Measurements from ENCODE around the gene NEGR1.

The NEGR1 gene

GRCh38 chr1:71786218-71786617 is 496.1 kb downstream of the NEGR1 start:
- Mint-ChIP-seq H3K9me3 (peaks cover 2% of the 10 kb centered on the region), H3K27ac (no peak overlapping the region), H3K4me3 (no peak overlapping the region), H3K4me1 (no peaks in the 10 kb centered on the region), H3K27me3 (no peaks in the 10 kb centered on the region), H3K36me3 (no peaks in the 10 kb centered on the region)
- ATAC-seq (ENCODE audit: low read depth), result no peak
- no peak for DNase-seq (ENCODE audit: low spot score in 2 of 2)

DNA sequence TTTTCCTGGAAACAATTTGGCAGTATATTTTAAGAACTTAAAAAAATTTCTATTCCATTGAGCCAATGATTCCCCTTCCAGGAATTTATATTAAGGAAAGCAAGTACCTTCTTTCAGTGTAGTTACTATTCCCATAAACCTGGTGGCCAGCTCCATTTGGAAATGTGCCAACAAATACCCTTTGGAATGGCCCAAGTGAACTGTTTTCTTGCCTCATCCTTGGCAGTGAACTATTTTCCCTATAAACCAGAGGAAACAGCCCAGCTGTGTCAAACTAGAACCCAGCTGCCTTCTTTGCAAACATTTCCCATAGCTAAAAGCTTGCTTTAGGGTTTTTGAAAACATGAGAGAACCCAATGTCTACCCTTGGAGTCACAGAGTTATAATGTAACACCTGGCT is 496.9 kb downstream of the NEGR1 start:
- Mint-ChIP-seq H3K4me3 (no peak overlapping the region), H3K36me3 (no peaks in the 10 kb centered on the region), H3K27ac (no peak overlapping the region), H3K9me3 (no peaks in the 10 kb centered on the region), H3K4me1 (no peaks in the 10 kb centered on the region), H3K27me3 (no peaks in the 10 kb centered on the region)
- DNase-seq (ENCODE audit: low spot score in 2 of 2) (no peak), ATAC-seq (ENCODE audit: low read depth) (no peak)

DNA sequence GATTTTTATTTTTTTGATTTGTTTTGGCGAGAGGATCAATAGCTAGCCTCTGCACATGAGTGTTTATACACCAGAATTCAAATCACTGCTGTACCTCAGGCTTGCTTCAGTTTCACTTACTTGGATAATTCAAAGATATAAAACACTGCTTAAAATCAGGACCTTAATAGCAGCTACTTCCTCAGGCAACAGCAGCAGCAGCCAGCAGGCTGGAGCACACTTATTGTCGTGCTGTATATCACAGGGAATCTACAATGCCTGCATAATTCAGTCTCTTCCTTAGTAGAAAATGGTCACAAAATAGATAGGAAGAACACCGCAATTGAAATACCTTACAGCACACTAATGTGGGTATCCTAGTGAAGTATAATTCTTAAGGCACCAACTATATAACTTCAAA is 497.3 kb downstream of the NEGR1 start:
- H3K4me3 Mint-ChIP-seq, result no peak overlapping the region

GRCh38 chr1:71784241-71784640 is 498.1 kb downstream of the NEGR1 start:
- H3K4me3 Mint-ChIP-seq, result no peak overlapping the region
- no peak overlapping the region for H3K27ac Mint-ChIP-seq
- DNase-seq (ENCODE audit: low spot score in 2 of 2), result no peak

More for the DNA sequence above, 497.3 kb downstream of the NEGR1 start:
- no peaks in the 10 kb centered on the region for H3K36me3 Mint-ChIP-seq
- no peaks in the 10 kb centered on the region for H3K9me3 Mint-ChIP-seq
- H3K27ac Mint-ChIP-seq, result no peak overlapping the region
- ATAC-seq (ENCODE audit: low read depth), result no peak
- no peaks in the 10 kb centered on the region for H3K4me1 Mint-ChIP-seq
- no peak for DNase-seq (ENCODE audit: low spot score in 2 of 2)
- no peaks in the 10 kb centered on the region for H3K27me3 Mint-ChIP-seq

GRCh38 chr1:71783071-71783470 is 499.3 kb downstream of the NEGR1 start:
- no peaks in the 10 kb centered on the region for H3K4me1 Mint-ChIP-seq
- H3K36me3 Mint-ChIP-seq, result no peaks in the 10 kb centered on the region
- no peaks in the 10 kb centered on the region for H3K9me3 Mint-ChIP-seq

More at GRCh38 chr1:71784241-71784640, 498.1 kb downstream of the NEGR1 start:
- ATAC-seq (ENCODE audit: low read depth), result no peak
- no peaks in the 10 kb centered on the region for H3K36me3 Mint-ChIP-seq
- no peaks in the 10 kb centered on the region for H3K27me3 Mint-ChIP-seq
- no peaks in the 10 kb centered on the region for H3K9me3 Mint-ChIP-seq
- H3K4me1 Mint-ChIP-seq, result no peaks in the 10 kb centered on the region

GRCh38 chr1:71781450-71781849 is 500.9 kb downstream of the NEGR1 start:
- Mint-ChIP-seq H3K27me3 (no peaks in the 10 kb centered on the region), H3K4me3 (no peak overlapping the region), H3K27ac (no peak overlapping the region), H3K9me3 (no peaks in the 10 kb centered on the region), H3K4me1 (no peaks in the 10 kb centered on the region), H3K36me3 (no peaks in the 10 kb centered on the region)
- DNase-seq (ENCODE audit: low spot score in 2 of 2) (no peak), ATAC-seq (ENCODE audit: low read depth) (no peak)

More at GRCh38 chr1:71783071-71783470, 499.3 kb downstream of the NEGR1 start:
- Mint-ChIP-seq H3K27me3 (no peaks in the 10 kb centered on the region), H3K4me3 (no peak overlapping the region), H3K27ac (no peak overlapping the region)
- DNase-seq (ENCODE audit: low spot score in 2 of 2) (no peak), ATAC-seq (ENCODE audit: low read depth) (no peak)

GRCh38 chr1:71780681-71781080 is 501.7 kb downstream of the NEGR1 start:
- Mint-ChIP-seq H3K4me1 (no peaks in the 10 kb centered on the region), H3K27me3 (no peaks in the 10 kb centered on the region), H3K9me3 (no peaks in the 10 kb centered on the region), H3K4me3 (no peak overlapping the region), H3K27ac (no peak overlapping the region), H3K36me3 (no peaks in the 10 kb centered on the region)
- ATAC-seq (ENCODE audit: low read depth), result no peak
- DNase-seq (ENCODE audit: low spot score in 2 of 2), result no peak

GRCh38 chr1:71778940-71779339 is 503.4 kb downstream of the NEGR1 start:
- no peaks in the 10 kb centered on the region for H3K36me3 Mint-ChIP-seq
- no peak for DNase-seq (ENCODE audit: low spot score in 2 of 2)
- H3K9me3 Mint-ChIP-seq, result no peaks in the 10 kb centered on the region
- no peaks in the 10 kb centered on the region for H3K4me1 Mint-ChIP-seq
- H3K27ac Mint-ChIP-seq, result no peak overlapping the region
- H3K4me3 Mint-ChIP-seq, result no peak overlapping the region
- no peaks in the 10 kb centered on the region for H3K27me3 Mint-ChIP-seq
- ATAC-seq (ENCODE audit: low read depth), result no peak

GRCh38 chr1:71777094-71777493 is 505.2 kb downstream of the NEGR1 start:
- no peak for ATAC-seq (ENCODE audit: low read depth)
- H3K36me3 Mint-ChIP-seq, result no peaks in the 10 kb centered on the region
- no peaks in the 10 kb centered on the region for H3K4me1 Mint-ChIP-seq
- H3K4me3 Mint-ChIP-seq, result no peak overlapping the region
- H3K9me3 Mint-ChIP-seq, result no peaks in the 10 kb centered on the region
- no peak for DNase-seq (ENCODE audit: low spot score in 2 of 2)
- no peak overlapping the region for H3K27ac Mint-ChIP-seq
- no peaks in the 10 kb centered on the region for H3K27me3 Mint-ChIP-seq

DNA sequence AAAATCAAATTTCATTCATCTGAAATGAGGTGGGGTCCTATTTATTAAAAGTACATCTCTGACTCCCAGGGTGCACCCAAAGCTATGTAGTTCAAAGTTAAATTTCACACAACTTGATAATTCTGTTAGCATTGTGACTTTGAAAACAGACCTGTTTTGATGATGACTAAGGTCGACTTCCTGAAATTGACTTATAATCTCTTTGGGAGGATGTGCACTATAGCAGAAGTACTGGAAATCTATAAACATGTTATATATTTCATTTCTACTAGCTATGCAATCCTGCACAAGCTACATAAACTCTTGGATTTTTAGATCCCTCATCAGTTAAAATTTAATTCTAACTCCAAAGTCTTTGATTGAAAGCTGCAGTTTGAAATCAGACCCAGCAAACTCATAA is 507.6 kb downstream of the NEGR1 start:
- ATAC-seq (ENCODE audit: low read depth) (no peak), DNase-seq (ENCODE audit: low spot score in 2 of 2) (no peak)
- Mint-ChIP-seq H3K27ac (no peak overlapping the region), H3K27me3 (no peaks in the 10 kb centered on the region), H3K4me1 (no peaks in the 10 kb centered on the region), H3K9me3 (no peaks in the 10 kb centered on the region), H3K4me3 (no peak overlapping the region), H3K36me3 (no peaks in the 10 kb centered on the region)

DNA sequence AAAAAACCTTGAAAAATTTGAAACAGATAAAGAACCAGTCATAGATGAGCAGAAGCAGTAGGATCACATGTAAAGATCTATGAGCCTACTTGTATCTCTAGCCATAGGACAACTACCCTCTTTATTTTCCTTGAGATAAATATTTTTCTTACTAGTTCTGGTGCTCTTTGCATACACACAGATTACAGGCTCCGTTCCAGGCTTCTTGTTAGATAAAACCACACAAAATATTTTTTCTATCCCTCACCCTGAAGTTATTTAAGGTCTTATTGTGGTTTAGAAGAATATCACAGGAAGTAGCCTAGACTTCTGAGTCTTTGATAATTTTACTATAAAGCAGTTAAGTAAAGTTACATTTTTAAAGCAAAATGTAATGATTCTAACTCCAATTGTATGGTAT is 512.2 kb downstream of the NEGR1 start:
- no peak overlapping the region for H3K4me3 Mint-ChIP-seq

DNA sequence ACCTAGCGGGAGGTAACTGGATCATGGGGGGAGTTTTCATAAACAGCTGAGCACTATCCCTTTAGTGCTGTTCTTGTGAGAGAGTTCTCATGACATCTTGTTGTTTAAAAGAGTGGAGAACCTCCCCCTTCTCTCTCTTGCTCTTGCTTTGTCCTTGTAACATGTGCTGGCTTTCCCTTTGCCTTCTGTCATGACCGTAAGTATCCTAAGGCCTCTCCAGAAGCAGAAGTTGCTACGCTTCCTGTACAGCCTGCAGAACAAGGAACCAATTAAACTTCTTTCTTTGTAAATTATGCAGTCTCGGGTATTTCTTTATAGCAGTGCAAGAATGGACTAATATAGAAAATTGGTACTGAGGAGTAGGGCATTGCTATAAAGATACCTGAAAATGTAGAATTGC is 515.6 kb downstream of the NEGR1 start:
- DNase-seq (ENCODE audit: low spot score in 2 of 2) (no peak), ATAC-seq (ENCODE audit: low read depth) (no peak)
- Mint-ChIP-seq H3K36me3 (no peaks in the 10 kb centered on the region), H3K9me3 (peaks cover 7% of the 10 kb centered on the region), H3K4me1 (no peaks in the 10 kb centered on the region), H3K4me3 (no peak overlapping the region), H3K27ac (no peak overlapping the region), H3K27me3 (no peaks in the 10 kb centered on the region)

More for the DNA sequence above, 512.2 kb downstream of the NEGR1 start:
- Mint-ChIP-seq H3K4me1 (no peaks in the 10 kb centered on the region), H3K27ac (no peak overlapping the region), H3K9me3 (peaks cover 7% of the 10 kb centered on the region), H3K27me3 (no peaks in the 10 kb centered on the region), H3K36me3 (no peaks in the 10 kb centered on the region)
- ATAC-seq (ENCODE audit: low read depth) (no peak), DNase-seq (ENCODE audit: low spot score in 2 of 2) (no peak)

GRCh38 chr1:71762514-71763255 is 519.7 kb downstream of the NEGR1 start:
- Mint-ChIP-seq H3K27ac (no peak overlapping the region), H3K4me1 (no peaks in the 10 kb centered on the region), H3K9me3 (peaks cover 5% of the 10 kb centered on the region), H3K4me3 (no peak overlapping the region), H3K27me3 (no peaks in the 10 kb centered on the region), H3K36me3 (no peaks in the 10 kb centered on the region)
- ATAC-seq (ENCODE audit: low read depth), result no peak
- DNase-seq (ENCODE audit: low spot score in 2 of 2), result no peak

DNA sequence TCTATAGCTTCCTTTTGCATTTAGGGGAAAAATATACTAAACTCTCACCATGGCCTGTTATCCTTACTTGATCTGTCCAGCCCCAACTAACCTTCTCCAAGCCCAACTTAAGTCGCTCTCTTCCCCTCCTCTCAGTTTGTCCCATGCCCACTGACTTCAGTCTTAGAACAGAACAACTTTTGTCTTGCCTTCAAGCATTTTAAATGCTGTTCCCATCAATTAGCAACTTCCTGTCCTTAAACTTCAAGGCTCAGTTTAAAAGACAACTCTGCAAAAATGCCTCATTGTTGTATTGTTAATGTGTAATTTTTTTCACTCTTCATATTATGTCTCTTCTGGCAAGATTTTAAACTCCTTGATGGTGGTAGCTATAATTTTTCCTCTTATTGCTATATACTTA is 526.9 kb downstream of the NEGR1 start:
- no peak overlapping the region for H3K27ac Mint-ChIP-seq
- H3K4me3 Mint-ChIP-seq, result no peak overlapping the region
- H3K27me3 Mint-ChIP-seq, result no peaks in the 10 kb centered on the region

GRCh38 chr1:71753746-71754145 is 528.6 kb downstream of the NEGR1 start:
- no peaks in the 10 kb centered on the region for H3K27me3 Mint-ChIP-seq
- no peaks in the 10 kb centered on the region for H3K4me1 Mint-ChIP-seq
- H3K4me3 Mint-ChIP-seq, result no peak overlapping the region
- peaks cover 5% of the 10 kb centered on the region for H3K9me3 Mint-ChIP-seq
- no peaks in the 10 kb centered on the region for H3K36me3 Mint-ChIP-seq
- no peak for DNase-seq (ENCODE audit: low spot score in 2 of 2)
- ATAC-seq (ENCODE audit: low read depth), result no peak
- H3K27ac Mint-ChIP-seq, result no peak overlapping the region

More for the DNA sequence above, 526.9 kb downstream of the NEGR1 start:
- DNase-seq (ENCODE audit: low spot score in 2 of 2) (no peak), ATAC-seq (ENCODE audit: low read depth) (no peak)
- H3K36me3 Mint-ChIP-seq, result no peaks in the 10 kb centered on the region
- H3K9me3 Mint-ChIP-seq, result peaks cover 2% of the 10 kb centered on the region
- H3K4me1 Mint-ChIP-seq, result no peaks in the 10 kb centered on the region

Measured in memory B cell (primary cell).